Mesothelial cell of epicardium (in vitro differentiated cells): ENCODE measurements around the gene PTPRN2. TPM values are rescaled to one million over a fixed set of nuclear protein-coding genes. Genes with fewer than 3 reads are reported as not detected.

ENCODE experiments used
- DNase-seq, 2 experiments: peaks; one replicate each; pipeline ENCODE4 v3.0.0; 2021; ENCODE audit warnings: low spot score in 2 of 2; ENCODE audit not compliant: unreplicated experiment in 2 of 2
- H3K27ac Mint-ChIP-seq: 2 replicates; pipeline ENCODE4 v1.8.0; 2021; ENCODE audit warnings: mixed read lengths
- H3K27me3 Mint-ChIP-seq: 2 replicates; pipeline ENCODE4 v1.8.0; 2021; ENCODE audit warnings: low read depth, mixed read lengths
- H3K36me3 Mint-ChIP-seq: 2 replicates; pipeline ENCODE4 v1.8.0; 2021; ENCODE audit warnings: mixed read lengths
- H3K4me1 Mint-ChIP-seq: 2 replicates; pipeline ENCODE4 v1.8.0; 2021; ENCODE audit warnings: mixed read lengths
- H3K4me3 Mint-ChIP-seq: 2 replicates; pipeline ENCODE4 v1.8.0; 2021; ENCODE audit warnings: mild to moderate bottlenecking, moderate library complexity, mixed read lengths
- H3K9me3 Mint-ChIP-seq: 2 replicates; pipeline ENCODE4 v1.8.0; 2021; ENCODE audit warnings: mixed read lengths
- total RNA-seq: library from RNA; stranded (reverse); gene quantifications from 3 replicates; pipeline ENCODE4 v1.2.1, GENCODE V29; 2021
- TF ChIP-seq, protein P1 (sequence below): fragments of 200-600 bp; sonication (generic); IDR thresholded peaks from one replicate; pipeline ENCODE4 v1.5.0; 2021; ENCODE audit warnings: antibody characterized with exemption; ENCODE audit not compliant: unreplicated experiment

Gene PTPRN2
- total RNA-seq, 1 donor from 2014 or later, result 2.2 TPM

DNA sequence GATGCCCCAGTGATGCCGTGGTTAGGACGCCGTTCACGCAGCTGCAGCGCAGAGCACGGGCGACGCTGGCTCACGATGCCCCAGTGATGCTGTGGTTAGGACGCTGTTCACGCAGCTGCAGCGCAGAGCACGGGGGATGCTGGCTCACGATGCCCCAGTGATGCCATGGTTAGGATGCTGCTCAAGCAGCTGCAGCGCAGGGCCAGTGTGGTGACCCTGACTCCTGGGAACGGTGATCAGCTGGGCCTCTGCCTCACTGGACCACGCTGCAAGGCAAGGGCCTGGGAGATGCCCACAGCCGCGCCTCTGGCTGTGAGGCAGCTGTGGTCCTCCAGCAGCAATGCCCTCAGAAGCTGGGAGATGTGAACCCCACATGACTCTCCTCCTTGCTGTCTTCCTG, 970.2 kb downstream of the PTPRN2 start:
- DNase-seq, result no peak
- TF ChIP-seq, protein P1, sequence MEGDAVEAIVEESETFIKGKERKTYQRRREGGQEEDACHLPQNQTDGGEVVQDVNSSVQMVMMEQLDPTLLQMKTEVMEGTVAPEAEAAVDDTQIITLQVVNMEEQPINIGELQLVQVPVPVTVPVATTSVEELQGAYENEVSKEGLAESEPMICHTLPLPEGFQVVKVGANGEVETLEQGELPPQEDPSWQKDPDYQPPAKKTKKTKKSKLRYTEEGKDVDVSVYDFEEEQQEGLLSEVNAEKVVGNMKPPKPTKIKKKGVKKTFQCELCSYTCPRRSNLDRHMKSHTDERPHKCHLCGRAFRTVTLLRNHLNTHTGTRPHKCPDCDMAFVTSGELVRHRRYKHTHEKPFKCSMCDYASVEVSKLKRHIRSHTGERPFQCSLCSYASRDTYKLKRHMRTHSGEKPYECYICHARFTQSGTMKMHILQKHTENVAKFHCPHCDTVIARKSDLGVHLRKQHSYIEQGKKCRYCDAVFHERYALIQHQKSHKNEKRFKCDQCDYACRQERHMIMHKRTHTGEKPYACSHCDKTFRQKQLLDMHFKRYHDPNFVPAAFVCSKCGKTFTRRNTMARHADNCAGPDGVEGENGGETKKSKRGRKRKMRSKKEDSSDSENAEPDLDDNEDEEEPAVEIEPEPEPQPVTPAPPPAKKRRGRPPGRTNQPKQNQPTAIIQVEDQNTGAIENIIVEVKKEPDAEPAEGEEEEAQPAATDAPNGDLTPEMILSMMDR, result no peak
- no peak overlapping the region for H3K27ac Mint-ChIP-seq
- peaks cover 38% of the 10 kb centered on the region for H3K27me3 Mint-ChIP-seq
- no peaks in the 10 kb centered on the region for H3K4me1 Mint-ChIP-seq
- no peaks in the 10 kb centered on the region for H3K36me3 Mint-ChIP-seq
- no peaks in the 10 kb centered on the region for H3K9me3 Mint-ChIP-seq
- H3K4me3 Mint-ChIP-seq, result no peak overlapping the region

DNA sequence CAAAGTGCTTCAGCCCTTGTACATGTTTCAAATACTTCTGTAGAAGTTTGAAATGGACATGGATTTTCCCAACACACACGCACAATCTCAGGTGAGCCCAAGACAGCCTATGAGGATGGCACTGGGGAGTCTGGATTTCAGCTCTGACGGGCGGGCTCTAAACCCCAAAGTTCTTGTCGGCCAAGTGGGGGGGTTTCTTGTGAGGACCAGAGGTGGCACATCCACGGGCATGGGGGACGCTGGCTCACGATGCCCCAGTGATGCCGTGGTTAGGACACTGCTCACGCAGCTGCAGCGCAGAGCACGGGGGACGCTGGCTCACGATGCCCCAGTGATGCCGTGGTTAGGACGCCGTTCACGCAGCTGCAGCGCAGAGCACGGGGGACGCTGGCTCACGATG, 970.7 kb downstream of the PTPRN2 start:
- H3K9me3 Mint-ChIP-seq, result no peaks in the 10 kb centered on the region
- DNase-seq, result no peak
- no peaks in the 10 kb centered on the region for H3K36me3 Mint-ChIP-seq
- H3K27me3 Mint-ChIP-seq, result peaks cover 40% of the 10 kb centered on the region
- no peak overlapping the region for H3K27ac Mint-ChIP-seq
- no peak overlapping the region for H3K4me3 Mint-ChIP-seq
- H3K4me1 Mint-ChIP-seq, result no peaks in the 10 kb centered on the region
- TF ChIP-seq, protein P1, result no peak

- no peaks in the 10 kb centered on the region for H3K9me3 Mint-ChIP-seq
- H3K27ac Mint-ChIP-seq, result no peak overlapping the region
- H3K4me3 Mint-ChIP-seq, result no peak overlapping the region
- peaks cover 41% of the 10 kb centered on the region for H3K27me3 Mint-ChIP-seq
- TF ChIP-seq, protein P1, result no peak
- DNase-seq, result no peak
- H3K36me3 Mint-ChIP-seq, result no peaks in the 10 kb centered on the region
- H3K4me1 Mint-ChIP-seq, result no peaks in the 10 kb centered on the region
Observed at GRCh38 chr7:157616426-157616825, 971.2 kb downstream of the PTPRN2 start.

GRCh38 chr7:157615852-157616251, 971.8 kb downstream of the PTPRN2 start:
- Mint-ChIP-seq H3K27me3 (peaks cover 46% of the 10 kb centered on the region), H3K4me1 (no peaks in the 10 kb centered on the region), H3K4me3 (no peak overlapping the region), H3K9me3 (no peaks in the 10 kb centered on the region), H3K36me3 (no peaks in the 10 kb centered on the region), H3K27ac (no peak overlapping the region)
- no peak for DNase-seq
- TF ChIP-seq, protein P1, result no peak

- TF ChIP-seq, protein P1, result no peak
- Mint-ChIP-seq H3K27me3 (peaks cover 46% of the 10 kb centered on the region), H3K4me1 (no peaks in the 10 kb centered on the region), H3K36me3 (no peaks in the 10 kb centered on the region), H3K9me3 (no peaks in the 10 kb centered on the region), H3K4me3 (no peak overlapping the region), H3K27ac (no peak overlapping the region)
- no peak for DNase-seq
Observed at GRCh38 chr7:157615101-157615817, 972.4 kb downstream of the PTPRN2 start.
